HK-2 (cell line): Measurements from ENCODE around the gene RERE.

Experiments used
- DNase-seq: peaks from one replicate; pipeline ENCODE4 v3.0.0-alpha.2; 2018; ENCODE audit not compliant: unreplicated experiment

The RERE gene

DNA sequence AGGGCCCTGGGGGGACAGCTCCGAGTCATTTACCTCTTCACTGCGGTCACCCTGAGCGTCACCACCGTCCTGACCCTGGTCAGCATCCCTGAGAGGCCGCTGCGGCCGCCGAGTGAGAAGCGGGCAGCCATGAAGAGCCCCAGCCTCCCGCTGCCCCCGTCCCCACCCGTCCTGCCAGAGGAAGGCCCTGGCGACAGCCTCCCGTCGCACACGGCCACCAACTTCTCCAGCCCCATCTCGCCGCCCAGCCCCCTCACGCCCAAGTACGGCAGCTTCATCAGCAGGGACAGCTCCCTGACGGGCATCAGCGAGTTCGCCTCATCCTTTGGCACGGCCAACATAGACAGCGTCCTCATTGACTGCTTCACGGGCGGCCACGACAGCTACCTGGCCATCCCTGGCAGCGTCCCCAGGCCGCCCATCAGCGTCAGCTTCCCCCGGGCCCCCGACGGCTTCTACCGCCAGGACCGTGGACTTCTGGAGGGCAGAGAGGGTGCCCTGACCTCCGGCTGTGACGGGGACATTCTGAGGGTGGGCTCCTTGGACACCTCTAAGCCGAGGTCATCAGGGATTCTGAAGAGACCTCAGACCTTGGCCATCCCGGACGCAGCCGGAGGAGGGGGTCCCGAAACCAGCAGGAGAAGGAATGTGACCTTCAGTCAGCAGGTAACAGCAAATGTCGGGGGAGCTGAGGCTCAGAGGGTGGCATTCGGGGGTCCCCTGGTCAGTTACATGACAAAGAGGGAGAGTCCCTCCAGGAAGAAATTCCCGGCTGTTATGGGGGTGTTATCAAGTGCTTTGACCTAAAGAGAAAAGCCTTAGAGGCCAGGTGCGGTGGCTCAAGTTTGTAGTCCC, 486.9 kb downstream of the RERE start:
- DNase-seq: no peak

DNA sequence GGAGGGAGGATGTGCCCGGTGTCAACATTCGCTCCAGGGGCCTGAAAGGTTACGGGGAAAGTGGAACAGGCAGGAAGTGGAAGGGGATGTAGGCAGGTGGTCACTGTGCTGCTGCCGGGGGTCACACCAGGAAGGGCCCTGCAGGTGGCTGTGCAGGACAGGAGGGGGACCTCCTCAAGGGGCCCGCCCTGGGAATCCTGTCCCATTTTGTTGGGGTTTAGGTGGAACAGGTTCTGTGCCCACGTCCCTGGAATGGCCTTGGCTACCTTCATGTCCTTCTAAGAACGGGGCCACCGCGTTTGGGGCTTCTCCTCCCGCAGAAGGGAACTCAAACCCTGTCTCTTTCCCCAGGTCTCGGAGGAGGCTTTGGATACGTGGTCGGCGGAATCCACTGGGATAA, 487.6 kb downstream of the RERE start:
- no peak for DNase-seq

DNA sequence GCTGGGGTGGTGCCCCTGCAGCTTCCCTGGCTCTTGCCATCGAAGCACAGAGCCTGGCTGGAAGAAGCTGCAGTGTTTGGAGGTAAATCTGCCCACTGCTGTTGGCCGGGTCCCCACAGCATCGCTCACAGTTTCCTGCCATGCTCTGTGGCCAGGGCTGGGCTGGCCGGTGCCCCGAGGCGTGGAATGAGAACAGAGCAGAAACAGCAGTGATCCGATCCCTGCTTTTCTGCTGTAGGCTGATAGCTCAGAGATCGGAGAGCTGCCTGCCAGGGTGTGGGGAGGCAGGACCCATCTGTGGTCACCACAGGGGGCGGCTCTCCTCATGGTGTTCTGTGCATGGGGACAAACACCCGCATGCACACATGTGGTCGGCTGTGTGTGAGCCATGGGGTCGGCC, 488.0 kb downstream of the RERE start:
- DNase-seq: no peak

DNA sequence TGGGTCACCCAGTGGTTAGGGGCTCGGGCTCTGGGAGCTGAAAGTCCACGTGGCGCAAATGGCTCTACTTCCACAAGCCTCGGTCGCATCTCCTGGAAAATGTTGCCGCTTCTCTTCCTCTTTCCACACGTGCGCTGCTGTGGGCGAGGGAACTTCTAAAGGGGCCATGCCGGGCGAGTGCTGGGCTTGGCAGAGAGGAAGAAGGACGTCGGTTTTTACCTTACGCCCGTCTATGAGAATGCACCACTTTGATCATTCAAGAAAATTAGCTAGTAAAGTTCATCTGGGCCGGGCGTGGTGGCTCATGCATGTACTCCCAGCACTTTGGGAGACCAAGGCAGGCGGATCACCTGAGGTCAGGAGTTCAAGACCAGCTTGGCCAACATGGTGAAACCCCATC, 489.2 kb downstream of the RERE start:
- no peak for DNase-seq

DNA sequence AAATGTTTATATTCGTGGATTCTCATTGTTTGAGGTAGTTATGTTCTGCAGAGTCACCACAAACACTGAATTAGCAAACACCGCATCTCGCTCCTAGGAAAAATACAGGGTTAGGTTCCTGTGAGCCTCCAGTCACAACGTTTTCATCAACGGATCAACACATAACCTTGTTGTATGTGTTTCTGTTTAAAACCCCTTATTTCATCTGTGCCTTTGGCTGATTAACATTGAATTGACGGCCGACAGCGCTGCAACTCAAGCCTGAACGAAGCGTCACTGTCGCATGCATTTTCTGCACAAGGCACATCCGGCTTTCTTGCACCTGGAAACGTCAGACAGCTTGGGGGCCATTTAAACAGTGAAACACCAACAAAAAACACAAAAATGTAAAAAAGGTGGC, 491.2 kb downstream of the RERE start:
- no peak for DNase-seq

DNA sequence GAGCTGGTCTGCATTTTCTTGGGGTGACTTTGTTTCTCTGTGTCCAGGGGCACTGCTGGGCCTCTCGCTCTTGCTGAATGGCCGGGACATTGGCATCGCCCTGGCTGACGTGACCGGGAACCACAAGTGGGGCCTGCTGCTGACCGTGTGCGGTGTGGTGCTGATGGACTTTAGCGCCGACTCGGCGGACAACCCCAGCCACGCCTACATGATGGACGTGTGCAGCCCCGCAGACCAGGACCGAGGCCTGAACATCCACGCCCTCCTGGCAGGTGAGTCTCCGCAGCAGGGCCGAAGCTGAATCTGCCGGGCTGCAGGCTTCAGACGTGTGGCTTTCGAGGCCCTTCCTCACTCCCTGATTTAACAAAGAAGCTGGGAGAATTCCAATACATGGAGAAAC, 491.7 kb downstream of the RERE start:
- no peak for DNase-seq

DNA sequence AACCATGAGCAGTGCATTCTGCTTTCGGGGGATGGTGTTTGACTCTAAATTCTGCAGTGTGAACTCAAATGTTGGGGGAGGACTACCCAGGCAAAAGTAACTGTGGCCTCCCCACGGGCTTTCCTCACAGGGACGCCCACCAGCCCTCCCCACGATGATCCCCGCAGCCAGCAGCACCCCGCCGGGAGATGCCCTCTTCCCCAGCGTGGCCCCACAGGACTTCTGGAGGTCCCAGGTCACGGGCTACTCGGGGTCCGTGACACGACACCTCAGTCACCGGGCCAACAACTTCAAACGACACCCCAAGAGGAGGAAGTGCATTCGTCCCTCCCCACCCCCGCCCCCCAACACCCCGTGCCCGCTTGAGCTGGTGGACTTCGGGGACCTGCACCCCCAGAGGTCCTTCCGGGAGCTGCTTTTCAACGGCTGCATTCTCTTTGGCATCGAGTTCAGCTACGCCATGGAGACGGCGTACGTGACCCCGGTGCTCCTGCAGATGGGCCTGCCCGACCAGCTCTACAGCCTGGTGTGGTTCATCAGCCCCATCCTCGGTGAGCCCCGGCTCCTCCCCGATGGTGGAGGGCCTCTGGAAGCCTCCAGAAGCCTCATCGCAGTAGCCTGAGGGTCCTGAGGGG, 493.1 kb downstream of the RERE start:
- DNase-seq: no peak

DNA sequence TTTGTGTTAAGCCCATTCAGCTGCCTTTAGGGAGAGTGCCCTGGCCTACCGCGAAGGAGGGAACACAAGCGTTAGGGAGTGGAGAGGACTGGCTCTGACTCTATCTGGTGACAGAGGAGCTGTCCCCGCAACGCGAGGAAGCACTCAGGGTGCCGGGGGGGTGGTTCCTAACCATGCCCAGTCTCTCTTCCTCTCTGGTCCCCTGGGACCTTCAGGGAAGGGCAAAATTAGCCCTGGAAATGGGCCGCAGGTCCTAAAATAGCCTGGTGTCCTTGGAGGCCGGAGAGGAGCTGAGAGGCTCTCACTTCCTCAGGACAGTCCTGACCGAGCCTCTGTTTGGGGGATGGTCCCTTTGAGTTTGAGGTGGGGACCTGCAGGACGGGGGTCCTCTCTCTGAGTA, 493.7 kb downstream of the RERE start:
- no peak for DNase-seq

DNA sequence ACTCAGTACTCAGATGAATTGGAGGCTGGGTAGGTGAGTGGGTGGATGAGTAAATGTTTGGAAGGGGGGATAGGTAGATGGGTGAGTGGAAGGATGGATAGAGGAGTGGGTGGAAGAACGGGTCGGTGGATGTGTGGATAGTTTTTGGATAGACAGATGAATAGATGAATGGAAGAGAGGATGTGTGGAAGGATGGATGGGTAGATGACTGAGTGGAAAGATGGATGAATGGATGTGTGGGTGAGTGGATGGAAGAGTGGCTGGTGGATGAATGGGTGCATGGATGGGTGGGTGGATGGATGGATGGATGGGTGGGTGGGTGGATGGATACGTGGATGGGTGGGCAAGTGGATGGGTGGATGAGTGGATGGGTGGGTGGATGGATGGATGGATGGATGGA, 495.8 kb downstream of the RERE start:
- no peak for DNase-seq

DNA sequence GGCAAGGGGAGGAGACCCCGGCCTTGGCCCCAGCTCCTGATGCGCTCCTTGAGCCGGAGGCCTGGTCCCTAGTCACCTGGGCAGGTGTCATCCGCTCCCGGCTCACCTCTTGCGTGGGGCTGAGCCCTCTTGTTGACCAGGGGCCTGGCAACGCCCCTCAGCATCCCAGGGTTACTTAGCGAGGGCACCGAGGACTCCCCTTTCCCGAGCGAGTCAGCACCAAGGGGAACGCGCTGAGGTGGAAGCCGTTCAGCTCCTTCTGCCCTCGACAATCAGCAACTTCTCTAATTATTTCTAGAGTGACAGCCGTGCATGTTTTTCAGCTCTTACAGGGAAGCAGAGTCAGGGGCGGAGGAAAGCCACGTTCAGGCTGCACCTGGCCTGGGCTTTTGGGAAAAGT, 499.0 kb downstream of the RERE start:
- DNase-seq: no peak

DNA sequence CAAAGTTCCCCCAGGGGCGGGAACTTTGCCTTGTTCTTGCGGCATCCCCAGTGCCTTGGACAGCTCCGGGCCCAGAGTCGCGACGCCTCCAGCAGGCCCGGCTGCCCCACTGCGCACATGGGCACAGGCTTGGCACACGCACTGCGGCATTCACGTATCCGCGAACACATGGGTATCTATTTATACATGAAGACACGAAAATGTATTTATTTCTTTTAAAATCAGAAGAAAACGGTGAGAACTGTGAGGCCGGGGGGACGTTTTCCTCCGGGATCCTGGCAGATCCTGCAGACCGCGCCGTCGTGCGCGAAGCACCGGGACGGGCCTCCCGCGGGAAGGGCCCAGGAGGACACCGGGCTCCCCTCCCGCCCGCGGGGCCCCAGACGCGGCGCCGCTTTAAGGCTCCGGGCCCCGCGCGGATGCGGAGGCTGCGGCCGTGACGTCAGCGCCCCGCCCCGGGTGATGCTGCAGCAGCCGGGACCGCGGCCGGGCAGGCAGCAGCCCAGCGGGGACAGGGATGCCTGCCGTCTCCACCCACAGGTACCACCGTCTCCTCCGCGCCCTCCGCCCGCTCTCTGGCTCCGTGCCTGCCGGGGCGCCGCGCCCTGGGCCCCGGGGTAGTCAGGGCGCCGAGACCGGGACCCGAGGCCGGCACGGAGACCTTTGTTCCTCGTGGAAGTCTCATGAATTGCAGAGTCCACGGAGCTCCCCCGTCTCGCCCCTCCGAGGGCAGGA, 499.6 kb downstream of the RERE start, which contains the start of gene SLC45A1:
Gene SLC45A1, plus strand, starts transcription at position 468 of the 735 bp plus-strand sequence. CDS start 6,216 bp downstream, outside the sequence.
- DNase-seq: peak; percentile 24

DNA sequence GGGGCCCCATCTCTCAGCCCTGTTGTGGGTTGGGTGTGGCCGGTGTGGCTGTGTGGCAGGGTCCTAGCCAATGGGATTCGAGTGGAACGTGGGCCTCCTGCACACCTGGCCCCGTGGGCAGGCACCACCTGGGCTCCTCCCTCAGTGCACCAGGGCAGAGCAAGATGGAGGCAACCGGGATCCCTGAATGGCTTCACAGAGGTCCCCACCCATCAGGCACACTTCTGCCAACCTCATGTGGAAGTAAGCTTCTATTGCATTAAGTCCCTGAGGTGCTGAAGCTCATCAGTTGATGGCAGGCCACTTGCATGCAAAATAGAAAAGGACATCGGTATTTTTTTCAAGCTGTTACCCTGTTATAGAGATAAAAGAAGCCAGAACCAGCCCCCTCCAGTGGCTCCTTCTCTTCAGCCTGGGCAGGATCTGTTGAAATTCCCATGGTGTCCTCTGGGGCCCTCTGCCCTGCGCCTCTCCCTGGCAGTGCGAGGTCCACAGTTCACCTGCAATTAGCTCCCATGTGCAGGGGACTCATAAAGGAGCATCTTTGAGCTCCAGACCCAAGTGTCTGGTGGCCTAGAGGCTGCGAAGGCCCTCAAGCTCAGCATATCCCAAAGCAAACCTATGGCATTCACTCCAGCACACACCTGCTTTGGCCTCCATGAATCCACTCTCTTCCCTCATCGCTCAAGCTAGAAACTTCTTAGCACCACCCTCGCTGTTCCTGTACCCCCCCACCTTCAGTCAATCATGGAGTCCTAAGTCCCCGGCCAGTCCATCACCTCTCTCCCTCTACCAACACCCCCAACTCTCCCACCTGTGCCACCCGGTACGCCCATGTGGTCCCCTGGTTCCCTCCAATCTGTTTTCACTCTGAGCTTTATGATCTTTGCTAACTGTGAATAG, 501.6 kb downstream of the RERE start:
- DNase-seq: no peak

DNA sequence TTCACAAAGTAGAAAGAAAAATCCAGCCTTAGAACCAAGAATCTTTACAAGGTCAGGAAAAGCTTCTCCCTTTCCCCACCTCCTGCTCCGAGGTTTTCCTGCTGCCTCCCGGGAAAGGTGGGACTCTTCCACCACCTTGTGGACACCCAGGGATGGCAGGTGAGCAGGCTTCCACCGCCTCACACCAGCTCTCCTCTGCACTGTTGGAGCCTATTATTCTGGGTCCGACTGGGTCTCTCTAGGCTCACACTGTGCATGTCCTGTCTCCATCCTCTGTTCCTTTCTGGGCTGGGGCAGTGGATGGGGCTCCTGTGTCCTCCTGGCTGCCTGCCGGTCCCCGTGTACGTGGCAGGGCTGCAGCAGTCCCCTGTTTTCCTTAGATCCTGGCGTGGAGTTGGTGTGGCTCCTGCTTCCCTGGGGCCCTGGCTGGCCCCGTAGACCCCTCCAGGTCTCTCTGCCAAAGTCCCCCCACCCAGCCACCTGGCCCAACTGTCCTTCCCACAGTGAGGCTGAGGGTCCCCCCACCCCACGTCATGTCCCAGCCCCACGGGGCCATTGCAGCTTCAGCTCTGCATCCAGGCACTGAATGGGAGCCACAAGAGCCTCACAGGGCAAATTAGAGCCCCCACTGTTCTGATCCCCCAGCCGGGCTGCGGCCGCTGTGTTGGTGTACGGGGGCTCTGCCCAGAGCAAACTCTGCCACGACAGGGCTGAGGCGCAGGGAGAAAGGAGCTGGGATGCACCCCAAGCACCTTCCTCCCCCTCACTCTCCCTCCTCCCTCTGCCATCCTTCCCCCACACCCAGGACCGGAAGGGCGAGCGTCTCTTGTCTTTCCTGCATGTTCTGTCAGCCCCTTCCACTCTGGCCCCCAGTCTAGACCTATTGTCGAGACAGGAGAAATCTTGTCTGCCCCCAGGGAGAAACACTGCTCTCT, 502.8 kb downstream of the RERE start:
- peak; percentile 78 for DNase-seq

DNA sequence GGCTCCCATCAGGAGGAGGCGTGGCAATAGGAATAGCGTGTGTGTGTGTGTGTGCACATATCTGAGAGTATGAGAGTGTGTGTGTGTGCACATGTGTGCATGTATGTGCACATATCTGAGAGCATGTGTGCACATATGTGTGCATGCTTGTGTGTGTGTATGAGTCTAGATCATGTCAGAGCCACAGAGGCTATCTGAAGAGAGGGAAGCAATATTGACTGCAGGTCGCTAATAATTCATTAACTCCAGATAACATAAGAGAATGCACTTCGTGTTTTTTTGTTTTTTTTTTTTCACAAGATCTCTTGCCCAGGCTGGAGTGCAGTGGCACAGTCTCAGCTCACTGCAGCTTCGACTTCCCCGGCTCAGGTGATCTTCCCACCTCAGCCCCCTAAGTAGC, 504.2 kb downstream of the RERE start:
- DNase-seq: no peak

DNA sequence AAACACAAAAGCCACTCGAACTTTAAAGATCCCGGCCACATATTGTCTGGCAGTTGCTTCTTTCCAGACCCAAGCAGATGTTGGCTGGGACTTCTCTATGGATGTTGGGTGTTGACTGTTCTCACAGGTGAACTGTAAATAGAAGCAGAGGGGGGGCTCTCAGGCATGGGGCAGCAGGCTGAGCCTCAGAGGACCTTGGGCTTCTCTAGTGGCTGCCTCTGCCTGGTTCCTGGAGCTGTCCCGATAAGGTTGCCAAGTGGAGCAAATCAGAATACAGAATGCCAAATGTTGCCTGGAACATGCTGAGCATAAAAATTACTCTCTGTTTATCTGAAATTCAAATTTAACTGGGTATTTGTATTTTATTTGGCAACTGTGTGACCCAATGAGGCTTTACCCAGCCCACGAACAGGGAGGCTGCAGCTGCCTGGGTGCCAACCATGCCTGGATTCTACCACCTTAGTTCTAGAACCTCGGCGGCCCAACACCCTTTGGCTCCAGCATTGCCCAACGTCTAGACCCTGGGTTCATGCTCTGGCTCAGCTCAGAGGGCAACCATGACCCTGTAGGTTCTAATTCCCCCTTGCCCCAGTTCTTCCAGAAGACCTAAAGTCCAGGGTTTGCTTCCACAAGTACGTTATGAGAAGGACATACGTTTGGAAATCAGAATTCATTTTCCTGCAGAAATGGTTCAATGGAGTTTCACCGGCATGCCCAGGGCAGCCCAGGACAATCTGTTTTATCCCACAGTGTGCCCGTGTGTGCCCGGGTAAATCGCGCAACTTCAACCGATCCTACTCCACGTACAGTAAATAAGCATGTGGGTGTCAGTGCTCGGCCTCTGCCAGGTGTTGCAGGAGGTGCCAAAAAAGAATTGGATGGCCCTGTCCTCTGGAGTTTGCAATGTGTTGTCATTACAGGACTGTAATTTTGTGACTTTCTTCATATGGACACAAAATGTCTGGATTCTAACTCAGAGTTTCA, 504.9 kb downstream of the RERE start:
- no peak for DNase-seq

DNA sequence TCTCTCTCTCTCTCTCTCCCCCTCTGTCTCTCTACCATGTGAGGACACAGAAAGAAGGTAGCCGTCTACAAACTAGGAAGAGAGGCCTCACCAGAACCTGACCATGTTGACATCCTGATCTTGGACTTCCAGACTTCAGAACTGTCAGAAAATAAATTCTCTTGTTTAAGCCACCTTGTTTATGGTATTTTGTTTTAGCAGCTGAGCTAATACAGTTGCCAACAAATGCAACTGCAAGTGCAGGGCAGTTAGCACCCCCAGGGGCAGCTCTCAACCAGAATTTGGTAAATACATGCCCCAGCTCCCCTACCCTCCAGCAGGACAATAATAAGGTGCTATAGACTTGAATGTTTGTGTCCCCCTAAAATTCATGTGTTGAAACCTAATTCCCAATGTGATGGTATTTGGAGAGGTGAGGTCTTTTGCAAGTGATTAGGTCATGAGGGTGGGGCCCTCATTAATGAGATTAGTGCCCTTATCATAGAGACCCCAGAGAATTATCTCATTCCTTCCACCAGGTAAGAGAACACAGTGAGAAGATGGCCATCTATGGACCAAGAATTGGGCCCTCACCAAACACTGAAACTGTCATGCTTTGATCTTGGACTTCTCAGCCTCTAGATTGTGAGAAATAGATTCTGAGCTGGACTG, 506.2 kb downstream of the RERE start:
- DNase-seq: no peak

DNA sequence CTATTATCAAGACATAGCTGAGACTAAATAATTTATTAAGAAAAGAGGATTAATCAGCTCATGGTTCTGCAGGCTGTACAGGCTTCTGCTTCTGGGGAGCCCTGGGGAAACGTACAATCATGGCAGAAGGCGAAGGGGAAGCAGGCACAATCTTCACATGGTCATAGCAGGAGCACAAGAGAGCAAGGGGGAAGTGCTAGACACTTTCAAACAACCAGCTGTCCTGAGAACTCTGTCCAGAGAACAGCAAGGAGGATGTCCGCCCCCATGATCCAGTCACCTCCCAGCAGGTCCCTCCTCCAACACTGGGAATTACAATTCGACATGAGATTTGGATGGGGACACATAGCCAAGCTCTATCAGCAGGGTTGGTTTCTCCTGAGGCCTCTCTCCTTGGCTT, 509.8 kb downstream of the RERE start:
- no peak for DNase-seq

DNA sequence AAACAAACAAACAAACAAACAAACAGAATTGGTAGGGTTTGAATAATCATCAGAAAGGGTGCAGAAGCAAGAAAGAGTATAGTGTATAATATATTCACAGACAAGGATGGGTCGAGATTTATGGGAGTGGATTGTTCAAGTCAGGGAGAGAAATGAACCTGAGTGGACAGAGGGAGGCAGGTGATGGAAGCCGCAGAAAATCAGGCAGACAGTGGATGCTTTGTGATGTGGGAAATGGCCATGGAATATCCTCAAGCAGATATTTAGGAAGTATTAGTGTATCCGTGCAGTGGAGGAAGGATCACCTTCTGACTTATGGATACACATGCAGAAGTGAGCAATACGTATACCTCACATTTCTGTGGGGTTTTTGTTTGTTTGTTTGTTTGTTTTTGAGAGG, 513.6 kb downstream of the RERE start:
- no peak for DNase-seq

DNA sequence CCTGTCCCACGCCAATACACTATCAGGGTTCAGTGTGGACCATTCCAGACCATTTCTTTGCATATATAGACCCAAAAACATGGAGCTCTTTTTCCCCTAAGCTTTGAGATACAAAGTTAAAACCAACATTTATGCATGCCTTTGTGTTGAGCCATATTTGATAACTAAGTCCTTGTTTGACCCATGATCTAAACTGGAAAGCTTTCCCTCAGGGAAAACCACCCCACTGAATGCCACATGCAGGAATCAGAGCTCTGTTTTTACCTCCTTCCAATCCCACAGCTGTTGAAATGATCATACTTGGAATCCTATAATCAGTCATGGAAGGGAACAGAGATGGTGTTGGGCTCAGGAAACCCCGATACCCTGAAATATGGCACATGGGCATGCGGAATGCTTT, 514.3 kb downstream of the RERE start:
- no peak for DNase-seq
